Daoy (cell line): ENCODE data around the gene PDE3B. TPM values are rescaled to one million over a fixed set of nuclear protein-coding genes. Genes with fewer than 3 reads are reported as not detected.
A peak's percentile ranks its signal among the peaks of the same experiment; 100 is the strongest.
"Not testable (repeated sequence)": the region's sequence is repeated elsewhere in the genome, so short reads cannot be mapped to it uniquely, and the experiment has no call there.

Experiments used
- DNase-seq: peaks from one replicate; pipeline ENCODE4 v3.0.0-alpha.2; 2015; ENCODE audit warnings: low read depth
- total RNA-seq: library from RNA; depleted of rRNA; stranded (reverse); fragments of >200 nt; shearing (Covaris generic); gene quantifications from 2 replicates; pipeline ENCODE4 v1.2.3, GENCODE V29; 2014

The PDE3B gene
- total RNA-seq, 1 experiment from 2014 or later = 2.3 TPM

DNA sequence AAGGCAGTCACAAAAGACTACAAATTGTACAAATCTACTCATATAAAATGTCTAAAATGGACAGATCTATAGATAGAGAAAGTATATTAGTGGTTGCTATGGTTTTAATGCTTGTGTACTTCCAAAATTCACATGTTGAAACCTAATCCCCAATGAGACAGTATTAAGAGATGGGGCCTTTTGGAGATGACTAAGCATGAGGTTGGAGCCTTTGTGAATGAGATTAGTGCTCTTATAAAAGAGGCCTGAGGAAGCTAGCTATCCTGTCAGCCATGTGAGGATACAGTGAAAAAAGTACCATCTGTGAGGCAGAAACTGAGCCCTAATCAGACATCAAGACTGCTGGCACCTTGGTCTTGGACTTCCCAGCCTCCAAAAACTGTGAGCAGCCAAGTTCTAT is 165.9 kb downstream of the PDE3B start:
- peak; percentile 10 for DNase-seq

DNA sequence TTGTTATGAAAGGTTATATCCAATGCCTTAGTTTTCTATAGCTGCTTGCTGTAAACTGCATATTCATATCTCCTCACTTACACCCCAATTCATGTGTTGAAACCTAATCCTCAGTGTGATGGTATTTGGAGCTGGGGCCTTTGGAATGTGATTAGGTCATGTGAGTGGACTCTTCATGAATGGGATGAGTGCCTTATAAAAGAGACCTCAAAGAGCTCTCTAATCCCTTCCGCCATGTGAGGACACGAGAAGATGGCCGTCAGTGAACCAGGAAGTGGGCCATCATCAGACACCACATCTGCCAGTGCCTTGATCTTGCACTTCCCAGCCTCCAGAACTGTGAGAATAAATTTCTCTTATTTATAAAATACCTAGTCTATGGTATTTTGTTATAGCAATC is 169.2 kb downstream of the PDE3B start:
- no peak for DNase-seq

DNA sequence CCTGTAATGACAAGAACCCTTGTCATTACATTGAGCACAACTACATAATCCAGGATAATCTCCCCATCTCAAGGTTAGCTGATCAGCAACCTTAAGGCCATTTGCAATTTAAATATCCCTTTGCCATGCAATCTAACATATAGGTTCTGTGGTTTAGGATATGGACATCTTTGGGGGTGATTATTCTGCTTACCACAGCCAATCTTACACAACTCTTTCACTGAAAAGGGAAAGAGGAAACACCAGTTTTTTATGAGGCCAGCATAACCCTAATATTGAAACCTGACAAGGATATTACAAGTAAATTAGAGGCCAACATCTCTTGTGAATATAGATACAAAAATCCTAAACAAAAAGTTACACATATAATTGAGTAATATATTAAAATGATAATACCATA is 169.9 kb downstream of the PDE3B start:
- DNase-seq = no peak

DNA sequence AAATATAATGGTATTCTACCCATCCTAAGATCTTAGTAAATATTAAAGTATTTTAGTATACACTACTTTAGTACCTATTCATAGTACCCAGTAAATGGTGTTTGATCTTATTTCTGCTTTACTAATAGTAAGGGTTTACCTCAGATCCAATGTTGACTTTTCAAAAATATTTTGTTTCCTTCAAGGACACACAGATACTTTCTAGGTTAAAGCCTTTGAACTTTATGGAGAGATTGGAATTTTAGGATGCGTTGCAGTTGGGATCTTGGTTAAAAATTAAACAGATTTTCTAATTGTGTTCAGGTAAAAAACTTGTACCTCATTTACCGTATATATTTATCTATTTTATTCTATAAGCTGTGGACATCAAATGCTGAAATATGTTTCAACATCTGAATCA is 175.2 kb downstream of the PDE3B start:
- no peak for DNase-seq

DNA sequence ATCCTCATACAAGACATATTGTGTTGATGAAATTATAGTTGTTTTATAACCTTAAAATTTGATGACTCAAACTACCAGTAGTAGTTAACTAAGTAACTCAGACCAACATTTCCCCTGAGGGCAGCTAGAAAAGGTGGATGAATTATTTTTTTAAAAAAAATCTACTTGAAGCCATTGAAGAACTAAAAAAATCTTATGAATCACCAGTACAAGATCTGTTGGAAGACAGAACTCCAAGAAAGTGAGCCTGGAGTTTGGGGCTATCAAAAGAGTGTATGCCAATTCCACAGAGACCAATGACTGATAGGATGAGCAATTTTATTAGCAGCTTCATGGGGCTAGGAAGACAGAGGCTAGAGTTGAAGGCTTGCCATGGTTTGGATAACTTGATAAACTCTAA is 176.0 kb downstream of the PDE3B start:
- no peak for DNase-seq

DNA sequence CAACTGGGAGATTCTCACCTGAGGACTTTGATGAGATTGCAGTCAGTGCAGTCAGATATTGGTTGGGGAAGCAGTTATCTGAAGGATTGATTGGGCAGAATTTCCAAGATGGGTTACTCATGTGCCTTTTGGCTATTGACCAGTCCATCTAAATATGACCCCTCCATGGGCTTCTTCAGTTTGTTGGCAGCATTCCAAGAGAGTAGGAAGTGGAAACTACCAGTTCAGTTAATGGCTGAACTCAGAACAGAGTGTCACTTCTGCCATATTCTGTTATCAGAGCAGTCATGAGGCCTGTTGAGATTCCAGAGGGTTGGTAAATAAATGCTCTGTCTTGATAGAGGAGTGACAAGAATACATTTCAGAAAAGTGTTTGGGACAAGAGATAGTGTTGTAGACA is 177.4 kb downstream of the PDE3B start:
- DNase-seq = no peak

DNA sequence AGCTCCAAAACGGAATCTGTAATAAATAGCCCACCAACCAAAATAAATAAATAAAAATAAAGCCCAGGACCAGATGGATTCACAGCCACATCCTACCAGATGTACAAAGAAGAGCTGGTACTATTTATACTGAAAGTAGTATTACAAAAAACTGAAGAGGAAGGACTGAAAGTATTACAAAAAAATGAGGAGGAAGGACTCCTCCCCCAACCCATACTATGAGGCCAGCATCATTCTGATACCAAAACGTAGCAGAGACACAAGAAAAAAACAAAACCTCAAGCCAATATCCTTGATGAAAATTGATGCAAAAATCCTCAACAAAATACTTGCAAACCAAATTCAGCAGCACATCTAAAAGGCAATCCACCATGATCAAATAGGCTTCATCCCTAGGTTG is 183.0 kb downstream of the PDE3B start:
- no peak for DNase-seq

DNA sequence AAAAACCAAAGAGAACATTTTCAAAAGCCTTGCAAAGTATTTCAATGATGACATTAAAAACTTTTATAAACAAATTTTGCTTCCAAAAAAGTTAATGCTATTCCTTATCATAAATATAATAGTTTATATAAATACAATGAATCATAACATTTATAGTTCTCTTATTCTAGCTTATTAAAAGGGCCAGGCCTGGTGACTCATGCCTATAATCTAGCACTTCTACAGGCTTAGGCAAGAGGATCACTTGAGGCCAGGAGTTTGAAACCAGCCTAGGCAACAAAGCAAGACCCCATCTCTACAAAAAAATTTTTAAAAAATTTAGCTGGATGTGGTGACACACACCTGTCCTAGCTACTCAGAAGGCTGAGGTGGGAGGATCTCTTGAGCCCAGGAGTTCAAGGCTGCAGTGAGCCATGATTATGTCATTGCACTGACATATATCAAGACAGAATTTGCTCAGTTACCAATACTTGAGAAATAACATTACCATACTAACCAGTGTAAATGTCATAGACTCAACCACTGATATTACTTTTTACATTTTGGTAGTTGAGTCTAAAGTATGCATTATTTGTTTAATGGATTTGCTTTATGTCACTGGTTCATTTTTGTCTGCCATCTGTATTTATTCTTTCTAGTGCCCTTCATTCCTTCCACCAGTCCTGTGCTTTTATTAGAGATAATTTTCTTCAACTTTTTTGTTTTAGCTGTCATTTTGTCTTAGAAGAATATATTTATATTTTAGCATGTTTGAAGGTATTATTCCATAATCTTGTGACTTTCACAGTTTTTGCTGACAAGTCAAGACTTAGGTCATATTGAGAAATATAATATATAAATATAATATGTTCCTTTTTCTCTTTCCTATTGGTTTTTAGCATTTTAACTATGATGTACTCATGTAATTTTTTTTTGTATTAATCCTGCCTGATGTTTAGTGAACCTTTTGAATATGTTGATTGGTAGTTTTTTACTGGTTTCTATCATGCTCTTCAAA is 192.2 kb downstream of the PDE3B start:
- DNase-seq = no peak

DNA sequence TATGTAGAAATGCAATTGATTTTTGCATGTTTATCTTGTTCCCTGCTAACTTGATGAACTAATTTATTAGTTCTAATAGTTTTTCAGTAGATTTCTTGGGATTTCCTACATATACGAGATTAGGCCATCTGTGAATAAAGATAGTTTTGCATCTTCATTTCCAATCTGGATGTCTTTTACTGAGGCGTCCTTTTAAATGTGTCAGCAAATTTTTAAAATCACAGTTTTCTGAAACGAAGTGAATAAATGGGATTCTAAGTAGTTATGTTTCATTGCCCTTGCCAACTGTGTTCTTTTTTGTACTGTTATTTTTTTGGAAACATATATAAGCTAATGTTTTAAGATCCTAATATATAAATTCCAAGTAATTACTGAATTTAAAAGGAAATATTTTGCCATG is 198.4 kb downstream of the PDE3B start:
- no peak for DNase-seq

DNA sequence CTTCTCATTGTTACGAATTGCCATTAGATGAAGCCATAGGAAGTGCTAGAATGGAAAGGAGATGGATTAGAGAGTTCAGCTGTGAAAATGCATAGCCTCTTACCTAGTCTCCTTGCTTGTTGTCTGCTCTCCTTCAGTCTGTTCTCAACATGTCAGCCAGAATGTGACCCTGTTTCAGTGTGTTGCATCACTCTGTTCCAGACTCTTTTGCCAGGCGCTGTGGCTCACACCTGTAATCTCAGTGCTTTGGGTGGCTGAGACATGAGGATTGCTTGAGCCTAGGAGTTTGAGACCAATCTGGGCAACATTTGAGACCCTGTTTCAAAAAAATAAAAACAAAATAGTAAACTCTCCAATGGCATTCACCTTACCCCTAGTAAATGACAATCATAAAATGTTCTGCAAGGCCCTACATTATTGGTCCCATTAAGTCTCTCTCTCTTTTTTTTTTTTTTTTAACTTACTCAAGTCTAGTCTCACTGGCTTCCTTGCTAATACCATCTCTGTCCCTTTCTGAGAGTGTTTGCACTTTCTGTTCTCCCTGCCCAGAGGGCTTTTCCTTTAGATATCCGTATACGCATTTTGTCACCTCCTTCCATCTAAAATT is 209.1 kb downstream of the PDE3B start:
- no peak for DNase-seq

DNA sequence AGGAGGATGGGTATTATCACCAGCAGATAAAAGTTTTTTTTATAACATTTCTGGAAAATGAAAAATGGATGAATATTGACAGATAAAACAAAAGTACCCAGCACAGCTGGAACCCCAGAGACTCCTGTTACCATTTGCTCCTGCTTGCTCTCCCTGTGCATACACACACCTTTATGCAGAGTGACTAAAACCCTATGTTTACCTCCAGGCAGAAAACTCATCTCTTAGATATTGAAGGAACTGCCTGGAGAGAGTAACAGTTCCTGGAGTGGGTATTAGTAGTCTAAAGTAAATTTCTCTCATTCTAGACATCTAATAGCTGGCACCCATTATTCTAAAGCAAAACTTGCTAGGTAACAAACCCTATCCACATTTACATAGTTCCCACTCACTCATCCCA is 210.5 kb downstream of the PDE3B start:
- no peak for DNase-seq

DNA sequence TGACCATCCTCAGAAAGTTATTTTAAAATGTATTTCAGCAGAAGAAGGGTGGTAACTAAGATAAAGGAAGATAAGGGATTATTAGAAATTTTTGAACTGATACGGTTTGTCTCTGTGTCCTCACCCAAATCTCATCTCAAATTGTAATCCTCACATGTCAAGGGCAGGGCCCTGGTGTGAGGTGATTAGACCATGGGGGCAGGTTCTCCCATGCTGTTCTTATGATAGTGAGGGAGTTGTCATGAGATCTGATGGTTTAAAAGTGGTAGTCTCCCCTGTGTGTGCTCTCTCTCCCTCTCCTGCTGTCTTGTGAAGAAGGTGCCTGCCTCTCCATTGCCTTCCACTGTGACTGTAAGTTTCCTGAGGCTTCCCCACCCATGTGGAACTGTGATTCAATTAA is 212.3 kb downstream of the PDE3B start:
- no peak for DNase-seq

DNA sequence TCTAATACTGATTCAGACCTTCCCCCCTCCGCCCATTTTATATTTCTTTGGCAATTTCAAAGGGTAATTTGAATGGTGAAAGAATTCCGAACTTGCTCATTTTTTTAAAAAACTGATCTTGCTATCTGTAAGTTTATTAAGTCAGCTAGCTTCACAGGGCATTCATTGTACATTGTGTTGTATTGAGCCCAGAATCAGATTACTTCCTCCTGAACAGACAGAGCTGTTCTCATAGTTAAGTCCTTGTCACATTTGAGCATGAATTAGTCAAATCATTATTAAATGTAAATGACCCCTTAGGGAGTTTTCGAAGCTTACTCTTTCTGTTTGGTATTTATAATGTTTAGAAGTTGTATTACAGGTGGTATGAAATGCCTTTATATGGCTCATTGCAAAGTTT is 214.0 kb downstream of the PDE3B start:
- no peak for DNase-seq

DNA sequence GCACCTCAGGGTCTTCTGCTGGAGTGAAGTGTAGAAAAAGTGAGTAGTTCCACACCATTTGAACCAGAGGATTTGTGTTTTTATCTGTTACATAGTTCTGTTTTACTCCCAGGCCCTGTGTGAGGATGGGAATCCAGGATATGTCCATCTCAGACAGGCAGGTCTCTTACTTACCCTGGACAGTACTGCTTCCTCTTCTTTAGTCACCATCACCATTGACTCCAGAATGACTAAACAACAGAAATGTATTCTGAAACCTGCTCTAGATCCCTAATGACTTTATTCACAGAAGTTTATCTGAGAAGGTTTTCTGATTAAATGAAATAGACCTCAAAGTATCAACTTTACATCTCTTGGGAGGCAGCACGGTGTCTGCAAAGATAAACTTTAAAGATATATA is 214.8 kb downstream of the PDE3B start:
- DNase-seq = no peak

DNA sequence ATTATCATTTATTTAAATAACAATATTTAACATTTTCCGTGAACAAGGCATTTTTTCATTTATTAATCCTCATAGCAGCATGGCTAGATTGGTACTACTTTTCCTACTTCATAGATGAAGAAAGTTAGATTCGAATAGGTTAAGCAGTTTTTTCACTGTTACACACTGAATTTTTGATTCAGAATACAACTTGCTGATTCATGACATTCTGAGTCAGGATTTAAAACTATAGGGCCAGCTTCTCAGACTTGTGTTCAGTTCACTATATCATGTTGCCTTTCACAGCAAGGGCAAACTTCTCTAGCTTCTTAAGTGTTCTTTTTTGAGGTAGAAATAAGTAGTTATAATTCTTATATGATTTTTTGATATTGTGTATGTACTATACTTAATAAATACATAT is 216.9 kb downstream of the PDE3B start:
- no peak for DNase-seq

DNA sequence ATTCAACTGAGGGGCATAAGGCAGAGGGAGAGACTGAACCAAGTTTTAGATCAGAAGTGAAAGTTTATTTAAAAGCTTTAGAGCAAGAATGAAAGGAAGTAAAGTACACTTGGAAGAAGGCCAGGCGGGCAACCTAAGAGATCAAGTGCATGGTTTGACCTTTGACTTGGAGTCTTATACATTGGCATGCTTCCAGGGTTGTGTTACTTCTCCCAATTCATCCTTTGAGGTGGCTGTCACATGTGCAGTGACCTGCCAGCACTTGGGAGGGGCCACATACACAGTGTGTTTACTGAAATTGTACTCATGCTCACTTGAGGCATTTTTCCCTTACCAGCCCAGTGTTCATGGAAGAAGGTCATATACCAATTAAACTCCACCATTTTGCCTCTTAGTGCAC is 218.1 kb downstream of the PDE3B start:
- DNase-seq = no peak

DNA sequence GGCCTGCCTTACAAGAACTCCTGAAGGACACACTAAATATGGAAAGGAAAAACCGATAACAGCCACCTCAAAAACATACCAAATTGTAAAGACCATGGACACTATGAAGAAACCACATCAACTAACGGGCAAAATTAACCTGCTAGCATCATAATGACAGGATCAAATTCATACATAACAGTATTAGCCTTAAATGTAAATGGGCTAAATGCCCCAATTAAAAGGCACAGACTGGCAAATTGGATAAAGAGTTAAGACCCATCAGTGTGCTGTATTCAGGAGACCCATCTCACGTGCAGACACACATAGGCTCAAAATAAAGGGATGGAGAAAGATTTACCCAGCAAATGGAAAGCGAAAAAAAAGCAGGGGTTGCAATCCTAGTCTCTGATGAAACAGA is 220.2 kb downstream of the PDE3B start:
- DNase-seq = not testable (repeated sequence)

DNA sequence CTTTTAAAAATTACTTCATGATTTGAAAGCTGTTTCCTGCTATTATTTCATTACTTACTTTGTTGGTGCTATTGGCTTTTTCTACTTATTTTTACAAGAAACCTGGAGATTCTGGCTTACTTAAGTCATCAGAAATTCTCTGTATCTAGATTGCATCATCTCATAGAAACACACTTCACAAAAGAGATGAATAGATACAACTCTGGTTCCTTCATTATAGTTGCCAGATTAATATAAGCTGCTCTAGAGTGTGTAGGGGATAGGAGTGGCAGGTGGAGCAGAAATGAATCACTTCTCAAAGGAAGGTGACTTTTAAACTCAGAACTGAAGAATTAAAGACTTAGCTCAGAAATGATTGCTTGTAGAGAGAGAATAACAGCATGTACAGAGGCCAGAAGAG is 228.4 kb downstream of the PDE3B start:
- DNase-seq = no peak

DNA sequence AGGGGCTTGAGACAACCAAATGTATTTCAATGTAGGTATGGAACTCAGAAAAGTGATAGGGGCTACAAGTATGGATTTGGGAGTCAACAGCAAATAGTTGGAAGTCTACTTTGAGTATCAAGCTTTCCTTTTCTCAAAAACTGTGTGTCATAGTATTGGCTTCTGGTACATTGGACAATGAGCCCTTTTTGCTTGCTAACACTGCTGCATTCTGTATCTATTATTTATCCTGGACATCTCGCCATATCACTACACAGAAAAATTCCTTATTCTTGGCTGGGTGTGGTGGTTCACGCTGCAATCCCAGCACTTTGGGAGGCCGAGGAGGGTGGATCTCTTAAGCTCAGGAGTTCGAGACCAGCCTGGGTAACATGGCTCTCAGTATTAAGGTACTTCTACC is 230.0 kb downstream of the PDE3B start:
- DNase-seq = no peak

DNA sequence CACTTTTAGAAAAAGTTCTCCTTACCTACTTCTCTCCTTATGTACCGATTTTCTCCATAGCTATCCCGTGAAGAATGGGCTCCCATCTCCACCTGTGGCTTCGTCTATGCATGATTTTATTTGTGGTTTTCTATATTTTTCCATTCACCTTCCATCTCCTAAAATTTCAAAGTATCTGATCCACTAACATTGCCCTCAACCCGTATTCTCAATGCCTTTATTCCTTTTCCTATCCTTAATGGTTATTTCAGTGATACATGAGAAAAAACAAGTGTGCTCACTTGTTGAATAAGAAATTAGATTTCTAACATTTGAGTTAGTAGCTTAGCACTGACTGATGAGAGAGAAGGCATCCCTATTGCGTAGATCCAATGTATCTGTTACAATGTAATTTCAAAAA is 231.6 kb downstream of the PDE3B start:
- no peak for DNase-seq

DNA sequence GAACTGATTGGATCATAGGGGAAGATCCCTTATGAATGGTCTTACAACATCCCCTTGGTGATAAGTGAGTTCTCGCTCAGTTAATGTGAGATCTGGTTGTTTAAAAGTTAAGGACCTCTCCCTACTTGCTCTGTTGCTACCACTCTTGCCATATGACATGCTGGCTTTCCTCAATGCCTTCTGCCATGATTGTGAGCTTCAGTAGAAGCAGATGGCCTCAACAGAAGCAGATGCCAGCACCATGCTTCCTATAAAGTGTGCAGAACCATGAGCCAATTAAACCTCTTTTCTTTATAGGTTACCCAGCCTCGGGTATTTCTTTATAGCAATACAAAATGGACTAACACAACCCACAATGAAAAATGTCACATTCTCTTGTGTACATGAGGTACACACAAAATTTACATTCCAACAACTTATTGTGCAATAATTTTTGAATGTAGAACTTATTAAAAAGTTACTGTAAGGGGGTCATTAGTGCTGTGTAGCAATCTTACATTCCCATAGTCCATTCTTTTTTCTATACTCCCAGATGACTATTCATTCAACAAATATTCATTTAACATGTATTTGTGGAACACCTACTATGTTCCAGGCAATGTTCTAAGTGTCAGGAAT is 238.1 kb downstream of the PDE3B start:
- DNase-seq = no peak

DNA sequence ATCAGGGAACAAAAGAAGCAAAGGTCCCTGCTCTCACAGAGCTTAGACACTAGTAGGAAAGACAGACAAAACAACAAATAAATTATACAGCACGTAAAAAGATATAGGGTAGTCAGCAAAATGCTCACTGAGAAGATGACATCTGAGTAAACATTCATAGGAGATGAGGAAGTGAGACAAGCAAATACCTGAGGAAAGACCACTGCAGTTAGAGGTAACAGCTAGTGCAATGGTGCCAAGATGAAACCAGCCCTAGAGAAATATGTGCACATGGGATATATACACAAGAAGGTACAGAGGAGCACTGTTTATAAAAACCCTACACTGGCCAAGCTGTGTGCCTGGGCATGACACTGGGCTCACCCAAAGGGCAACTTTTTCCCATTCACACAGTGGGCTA is 238.6 kb downstream of the PDE3B start:
- no peak for DNase-seq

DNA sequence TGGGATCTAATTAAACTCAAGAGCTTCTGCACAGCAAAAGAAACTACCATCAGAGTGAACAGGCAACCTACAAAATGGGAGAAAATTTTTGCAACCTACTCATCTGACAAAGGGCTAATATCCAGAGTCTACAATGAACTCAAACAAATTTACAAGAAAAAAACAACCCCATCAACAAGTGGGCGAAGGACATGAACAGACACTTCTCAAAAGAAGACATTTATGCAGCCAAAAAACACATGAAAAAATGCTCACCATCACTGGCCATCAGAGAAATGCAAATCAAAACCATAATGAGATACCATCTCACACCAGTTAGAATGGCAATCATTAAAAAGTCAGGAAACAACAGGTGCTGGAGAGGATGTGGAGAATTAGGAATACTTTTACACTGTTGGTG is 240.1 kb downstream of the PDE3B start:
- DNase-seq = not testable (repeated sequence)
